K562 (cell line): Measurements from ENCODE around the gene LMF2. TPM values are rescaled to one million over a fixed set of nuclear protein-coding genes. Genes with fewer than 3 reads are reported as not detected.

Experiments
- DNMT1 ChIP-seq: fragments of 450-650 bp; IDR thresholded peaks from 2 replicates; pipeline ENCODE4 v1.6.1; 2016; ENCODE audit warnings: antibody characterized with exemption, mild to moderate bottlenecking
- EGR1 ChIP-seq: fragments of 450-650 bp; conservative IDR thresholded peaks from 2 replicates; pipeline ENCODE4 v1.6.1; 2017; ENCODE audit warnings: mild to moderate bottlenecking
- HBP1 ChIP-seq: fragments of 450-650 bp; formaldehyde crosslinking; IDR thresholded peaks from 2 replicates; pipeline ENCODE4 v1.4.0; 2022; ENCODE audit warnings: missing genetic modification characterization
- IRF2 ChIP-seq: sonication (generic); formaldehyde crosslinking; IDR thresholded peaks from 2 replicates; pipeline ENCODE4 v1.8.1; 2022; ENCODE audit warnings: mild to moderate bottlenecking, missing genetic modification reagents
- PATZ1 ChIP-seq: fragments of 250-450 bp; sonication (Bioruptor Pico); IDR thresholded peaks from 2 replicates; pipeline ENCODE4 v1.5.0; 2020; ENCODE audit warnings: mild to moderate bottlenecking, borderline replicate concordance
- POLR2AphosphoS2 ChIP-seq: IDR thresholded peaks from 2 replicates; pipeline ENCODE4 v1.6.1; 2012; ENCODE audit warnings: low read length, improper control_type of control experiment
- REST ChIP-seq, 2 experiments: fragments of 450-650 bp; formaldehyde crosslinking in 1 of 2; IDR thresholded peaks; 2 replicates each; pipeline versions ENCODE4 v1.4.0 to v1.6.1; 2014 to 2020; ENCODE audit warnings: mild to moderate bottlenecking in 2 of 2, borderline replicate concordance in 1 of 2, low read depth in 1 of 2
- SMC3 ChIP-seq: conservative IDR thresholded peaks from 2 replicates; pipeline ENCODE4 v1.6.1; 2011; ENCODE audit warnings: low read depth, low read length, improper control_type of control experiment; ENCODE audit not compliant: insufficient read depth
- VEZF1 ChIP-seq: fragments of 200-800 bp; sonication (Bioruptor generic); IDR thresholded peaks from 2 replicates; pipeline ENCODE4 v1.6.1; 2017; ENCODE audit warnings: missing genetic modification characterization, missing compliant biosample characterization
- ZNF384 ChIP-seq: IDR thresholded peaks from 2 replicates; pipeline ENCODE4 v1.6.1; 2012; ENCODE audit warnings: low read depth, low read length, improper control_type of control experiment
- ZNF586 ChIP-seq: fragments of 450-650 bp; formaldehyde crosslinking; conservative IDR thresholded peaks from 2 replicates; pipeline ENCODE4 v1.4.0; 2020; ENCODE audit warnings: mild to moderate bottlenecking, moderate library complexity
- polyA plus RNA-seq, 8 experiments: library from polyadenylated mRNA; depleted of rRNA in 4 of 8; stranded (reverse) in 5 of 8; unstranded in 3 of 8; fragments of >200 nt; fragmentation: Nextera tagmentation in 2 of 8; fragmentation: Illumina TruSeq in 1 of 8; extraction: Ambion mirVana in 2 of 8; extraction: Trizol in 1 of 8; gene quantifications; 2 replicates each; pipeline versions ENCODE4 v1.2.1 to v1.2.3, GENCODE V29; 2011 to 2014; ENCODE audit warnings: inconsistent platforms in 1 of 8, missing spikeins in 1 of 8
- total RNA-seq, 7 experiments: library from RNA; depleted of rRNA in 6 of 7; stranded (reverse); fragments of >200 nt in 6 of 7; fragmentation: Illumina TruSeq in 2 of 7; extraction: Trizol in 2 of 7; gene quantifications; 2 replicates each; pipeline versions ENCODE4 v1.2.1 to v1.2.3, GENCODE V29; 2011 to 2021; ENCODE audit warnings: low replicate concordance in 1 of 7
- TF ChIP-seq, protein P1 (sequence below): sonication (generic); formaldehyde crosslinking; IDR thresholded peaks from 2 replicates; pipeline ENCODE4 v1.8.0; 2022; ENCODE audit warnings: missing genetic modification reagents, mild to moderate bottlenecking, moderate library complexity, borderline replicate concordance

Gene LMF2
- total and polyA plus RNA-seq, 9 of the 15 experiments (the other 6 are each of a cell fraction or from before 2014, with no cell fraction given) = 0.08 to 37.1 (median 7.6) TPM

DNA sequence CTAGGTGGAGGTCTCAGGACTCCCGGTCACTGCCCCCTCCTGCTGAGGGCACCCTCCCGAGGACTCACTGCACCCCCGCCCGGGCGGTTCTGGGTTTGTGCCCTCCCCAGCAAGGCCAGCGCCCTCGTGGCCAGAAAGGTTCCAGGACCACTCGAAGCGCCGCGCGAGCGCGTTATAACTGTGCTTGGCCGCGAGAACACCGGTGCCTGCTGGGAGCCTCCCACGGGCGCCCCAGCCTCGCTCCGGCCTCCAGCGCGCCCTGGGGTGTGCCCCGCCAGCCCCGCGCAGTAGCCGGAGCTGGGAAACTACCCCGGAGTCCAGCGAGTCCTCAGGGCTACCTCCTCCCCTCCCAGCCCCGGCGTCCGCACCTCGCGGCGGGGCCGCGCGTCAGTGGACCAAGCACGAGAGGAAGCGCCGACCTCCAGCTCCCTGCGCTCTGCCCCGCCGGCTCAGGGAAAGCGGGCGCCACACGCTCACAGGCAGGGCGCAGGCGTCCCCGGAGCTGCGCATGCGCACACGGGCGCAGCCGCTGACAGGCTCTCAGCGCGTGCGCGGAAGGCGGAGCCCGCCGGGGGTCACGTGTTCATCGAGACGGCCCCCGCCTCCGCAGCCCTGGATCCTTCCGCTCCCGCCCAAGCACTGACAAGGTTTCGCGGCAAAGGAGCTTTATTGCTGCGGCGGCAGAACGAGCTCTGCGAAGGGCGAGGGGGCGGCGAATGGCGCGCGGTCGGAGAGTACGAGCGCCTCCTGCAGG, 17.8 kb upstream of the LMF2 start, which contains the start of gene SCO2 (continued):
- peak; percentile 94 for TF ChIP-seq EGR1
- TF ChIP-seq REST (IDR thresholded peaks at IDR 0.05; ENCODE audit: borderline replicate concordance) = peak; percentile 86
- TF ChIP-seq REST (CRISPR knock-in tag; IDR thresholded peaks at IDR 0.05; ENCODE audit: low read depth) = no peak
- no peak for TF ChIP-seq PATZ1 (CRISPR knock-in tag)
- TF ChIP-seq HBP1 (CRISPR knock-in tag) = no peak
- no peak for TF ChIP-seq DNMT1
- peak; percentile 61; the same call in 1 of the 2 replicates for TF ChIP-seq VEZF1 (CRISPR knock-in tag)
- no peak for TF ChIP-seq ZNF586
- TF ChIP-seq, protein P1, sequence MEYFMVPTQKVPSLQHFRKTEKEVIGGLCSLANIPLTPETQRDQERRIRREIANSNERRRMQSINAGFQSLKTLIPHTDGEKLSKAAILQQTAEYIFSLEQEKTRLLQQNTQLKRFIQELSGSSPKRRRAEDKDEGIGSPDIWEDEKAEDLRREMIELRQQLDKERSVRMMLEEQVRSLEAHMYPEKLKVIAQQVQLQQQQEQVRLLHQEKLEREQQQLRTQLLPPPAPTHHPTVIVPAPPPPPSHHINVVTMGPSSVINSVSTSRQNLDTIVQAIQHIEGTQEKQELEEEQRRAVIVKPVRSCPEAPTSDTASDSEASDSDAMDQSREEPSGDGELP (CRISPR knock-in tag) = peak; percentile 71
- no peak for TF ChIP-seq IRF2
- TF ChIP-seq ZNF384 = no peak
- TF ChIP-seq POLR2AphosphoS2 = peak; percentile 96
- peak; percentile 5; the same call in 1 of the 2 replicates for TF ChIP-seq SMC3
